HepG2 (cell line): Measurements from ENCODE around the gene AXIN2. TPM values are rescaled to one million over a fixed set of nuclear protein-coding genes. Genes with fewer than 3 reads are reported as not detected.

Source experiments
- AKAP8 ChIP-seq: sonication (generic); formaldehyde crosslinking; IDR thresholded peaks from 2 replicates; pipeline ENCODE4 v1.5.1; 2020; ENCODE audit warnings: mild to moderate bottlenecking, missing genetic modification reagents
- ARID5B ChIP-seq: IDR thresholded peaks from 2 replicates; pipeline ENCODE4 v1.4.0; 2020; ENCODE audit warnings: mild to moderate bottlenecking, missing genetic modification reagents
- ATF2 ChIP-seq: sonication (generic); formaldehyde crosslinking; IDR thresholded peaks from 2 replicates; pipeline ENCODE4 v1.4.0; 2020; ENCODE audit warnings: missing genetic modification reagents
- CREB1 ChIP-seq, 2 experiments: fragments of 450-650 bp in 1 of 2; IDR thresholded peaks; 2 replicates each; pipeline ENCODE4 v1.6.1; 2016 to 2017; ENCODE audit warnings: control low read depth in 1 of 2, mild to moderate bottlenecking in 1 of 2, missing compliant biosample characterization in 1 of 2, missing genetic modification characterization in 1 of 2
- GMEB1 ChIP-seq: sonication (generic); formaldehyde crosslinking; IDR thresholded peaks from 2 replicates; pipeline ENCODE4 v1.5.1; 2020; ENCODE audit warnings: missing genetic modification reagents, mild to moderate bottlenecking, borderline replicate concordance
- HNRNPUL1 ChIP-seq: fragments of 200-400 bp; formaldehyde crosslinking; IDR thresholded peaks from 2 replicates; pipeline ENCODE4 v1.6.1; 2017; ENCODE audit warnings: low read depth, mild to moderate bottlenecking, low read length, moderate library complexity
- KAT7 ChIP-seq: IDR thresholded peaks from 2 replicates; pipeline ENCODE4 v1.6.1; 2018; ENCODE audit warnings: borderline replicate concordance, missing compliant biosample characterization
- KDM2A ChIP-seq: sonication (generic); formaldehyde crosslinking; IDR thresholded peaks from 2 replicates; pipeline ENCODE4 v1.4.0; 2020; ENCODE audit warnings: low read depth, missing genetic modification reagents, borderline replicate concordance
- MIER2 ChIP-seq: IDR thresholded peaks from 2 replicates; pipeline ENCODE4 v1.6.1; 2016; ENCODE audit warnings: missing biosample characterization, missing genetic modification reagents
- NFYB ChIP-seq: sonication (generic); formaldehyde crosslinking; IDR thresholded peaks from 2 replicates; pipeline ENCODE4 v1.4.0; 2020; ENCODE audit warnings: missing genetic modification reagents
- PPARG ChIP-seq: conservative IDR thresholded peaks from 2 replicates; pipeline ENCODE4 v1.6.1; 2016; ENCODE audit warnings: missing biosample characterization, missing genetic modification reagents
- SRY ChIP-seq: sonication (generic); formaldehyde crosslinking; IDR thresholded peaks from 2 replicates; pipeline ENCODE4 v1.8.0; 2022; ENCODE audit warnings: mild to moderate bottlenecking, missing genetic modification reagents
- STAT5B ChIP-seq: sonication (generic); formaldehyde crosslinking; IDR thresholded peaks from 2 replicates; pipeline ENCODE4 v1.4.0; 2020; ENCODE audit warnings: missing genetic modification reagents
- TEAD2 ChIP-seq: sonication (generic); formaldehyde crosslinking; IDR thresholded peaks from 2 replicates; pipeline ENCODE4 v1.9.0; 2021; ENCODE audit warnings: missing genetic modification reagents
- ZBTB39 ChIP-seq: sonication (generic); formaldehyde crosslinking; IDR thresholded peaks from 2 replicates; pipeline ENCODE4 v1.5.0; 2020; ENCODE audit warnings: missing genetic modification reagents
- ZNF382 ChIP-seq: sonication (generic); formaldehyde crosslinking; IDR thresholded peaks from 2 replicates; pipeline ENCODE4 v1.5.0; 2020; ENCODE audit warnings: missing genetic modification reagents, mild to moderate bottlenecking, borderline replicate concordance
- ZNF580 ChIP-seq: IDR thresholded peaks from 2 replicates; pipeline ENCODE4 v1.6.1; 2016; ENCODE audit warnings: low read depth, borderline replicate concordance
- ZSCAN29 ChIP-seq: sonication (generic); formaldehyde crosslinking; conservative IDR thresholded peaks from 2 replicates; pipeline ENCODE4 v1.4.0; 2020; ENCODE audit warnings: mild to moderate bottlenecking, missing genetic modification reagents
- polyA plus RNA-seq, 8 experiments: library from polyadenylated mRNA; depleted of rRNA in 3 of 8; stranded (reverse) in 7 of 8; unstranded in 1 of 8; fragments of >200 nt; fragmentation: Illumina TruSeq in 4 of 8; extraction: Trizol in 4 of 8; gene quantifications; 2 replicates each; pipeline versions ENCODE4 v1.2.1 to v1.2.3, GENCODE V29; 2011 to 2016; ENCODE audit warnings: low read depth in 4 of 8, missing spikeins in 1 of 8, mixed read lengths in 1 of 8; ENCODE audit not compliant: insufficient read depth in 1 of 8
- total RNA-seq, 5 experiments: library from RNA; depleted of rRNA; stranded (reverse); fragments of >200 nt; fragmentation: Illumina TruSeq; extraction: Trizol; gene quantifications; 2 replicates each; pipeline ENCODE4 v1.2.3, GENCODE V29; 2016; ENCODE audit warnings: low read depth in 1 of 5

AXIN2 gene
- total and polyA plus RNA-seq, 2 of the 13 experiments (the other 11 are each of a cell fraction or from before 2014, with no cell fraction given), result 58.6 to 63.4 TPM

- TF ChIP-seq SRY (peak; percentile 94), KAT7 (CRISPR knock-in tag) (no peak), HNRNPUL1 (no peak), NFYB (CRISPR knock-in tag) (peak; percentile 65), ARID5B (CRISPR knock-in tag) (peak; percentile 82), TEAD2 (CRISPR knock-in tag) (peak; percentile 97), CREB1 (IDR thresholded peaks at IDR 0.05) (no peak), CREB1 (CRISPR knock-in tag; IDR thresholded peaks at IDR 0.05) (no peak; the same call in 1 of the 2 replicates), ZNF580 (peak; percentile 75; the same call in 1 of the 2 replicates), KDM2A (peak; percentile 44; the same call in 1 of the 2 replicates), PPARG (CRISPR knock-in tag) (0 out of 2 replicates have a peak, but pooled peaks have one; percentile 37), STAT5B (CRISPR knock-in tag) (no peak), GMEB1 (peak; percentile 76), ZNF382 (no peak), AKAP8 (CRISPR knock-in tag) (0 out of 2 replicates have a peak, but pooled peaks have one; percentile 45), MIER2 (CRISPR knock-in tag) (0 out of 2 replicates have a peak, but pooled peaks have one; percentile 32), ZBTB39 (CRISPR knock-in tag) (no peak), ATF2 (peak; percentile 36; the same call in 1 of the 2 replicates), ZSCAN29 (peak; percentile 96)
These were observed at the start of gene AXIN2 (continued) for GRCh38 chr17:65561452-65562205.
